Right lobe of liver (tissue), 6 donors: Measurements from ENCODE around the gene CST4. TPM values are rescaled to one million over a fixed set of nuclear protein-coding genes. Genes with fewer than 3 reads are reported as not detected.

Source experiments
- ATAC-seq, 4 donors: fragments of 200-7000 bp; cut with Tn5 transposase; one replicate each; pipeline ENCODE4 v1.9.1; 2020; ENCODE audit warnings: mild to moderate bottlenecking in 4 of 4, moderate library complexity in 4 of 4
- DNase-seq, 3 donors: peaks; one replicate each; pipeline ENCODE4 v3.0.0-alpha.2; 2020
- H3K27ac ChIP-seq, 3 donors: fragments of 200-600 bp; one replicate each; pipeline ENCODE4 v1.8.0; 2022
- H3K27me3 ChIP-seq, 2 donors: fragments of 200-600 bp; one replicate each; pipeline ENCODE4 v1.8.0; 2022
- H3K36me3 ChIP-seq, 4 donors: fragments of 200-600 bp; sonication (generic) in 1 of 4; one replicate each; pipeline versions ENCODE4 v1.5.1 to v1.8.0; 2017 to 2022; ENCODE audit warnings: control low read depth in 1 of 4
- H3K4me1 ChIP-seq, 4 donors: fragments of 200-600 bp; sonication (generic) in 1 of 4; one replicate each; pipeline versions ENCODE4 v1.5.1 to v1.8.0; 2017 to 2022; ENCODE audit warnings: control low read depth in 1 of 4
- H3K4me3 ChIP-seq, 3 donors: fragments of 200-600 bp; one replicate each; pipeline ENCODE4 v1.8.0; 2022
- H3K9me3 ChIP-seq, 4 donors: fragments of 200-600 bp; sonication (generic) in 1 of 4; one replicate each; pipeline versions ENCODE4 v1.5.1 to v1.8.0; 2017 to 2022; ENCODE audit warnings: control low read depth in 1 of 4
- POLR2A ChIP-seq: fragments of 450-650 bp; IDR thresholded peaks from one replicate; pipeline ENCODE4 v1.6.1; 2017; ENCODE audit warnings: antibody characterized with exemption, mild to moderate bottlenecking
- WGBS: methylation state at CpG from one replicate; pipeline ENCODE4 v1.1.6; 2018; ENCODE audit warnings: low coverage, low lambda C conversion rate; ENCODE audit not compliant: insufficient coverage; ENCODE audit errors: missing lambda C conversion rate; 5-methylcytosine and 5-hydroxymethylcytosine counted together
- intact Hi-C, 2 donors: fragments of 100-400 bp; cut with DNase I; formaldehyde crosslinking; loops; one replicate each; pipeline versions ENCODE4 v1.11.2 to v1.14.1; 2022
- total RNA-seq, 6 experiments: library from RNA; depleted of rRNA in 2 of 6; stranded (reverse); fragments of >200 nt in 2 of 6; fragmentation: NEBNext Ultra II Directional in 3 of 6; extraction: Animal tissue kit (Norgen Biotek cat#: 25700) in 3 of 6; gene quantifications; one replicate each; pipeline versions ENCODE4 v1.1.0 to v1.2.4, GENCODE V29; 2016 to 2023
- TF ChIP-seq, protein P1 (sequence below), 4 donors: fragments of 200-600 bp in 3 of 4; fragments of 450-650 bp in 1 of 4; IDR thresholded peaks; one replicate each; pipeline versions ENCODE4 v1.5.1 to v1.8.0; 2016 to 2022; ENCODE audit warnings: antibody characterized with exemption in 4 of 4, mild to moderate bottlenecking in 2 of 4
- donor health status: DM: no; HTN: yes; CAD: no.
- donor health status: DM: no; HTN: no; CAD: no.
- donor health status: DM: no; HTN: no; CAD: no.
- donor health status: DM: no; HTN: yes; CAD: no.
- donor health status: DM: no; HTN: yes; CAD: no.

Gene CST4
- total RNA-seq, 6 experiments from 2014 or later = not detected

DNA sequence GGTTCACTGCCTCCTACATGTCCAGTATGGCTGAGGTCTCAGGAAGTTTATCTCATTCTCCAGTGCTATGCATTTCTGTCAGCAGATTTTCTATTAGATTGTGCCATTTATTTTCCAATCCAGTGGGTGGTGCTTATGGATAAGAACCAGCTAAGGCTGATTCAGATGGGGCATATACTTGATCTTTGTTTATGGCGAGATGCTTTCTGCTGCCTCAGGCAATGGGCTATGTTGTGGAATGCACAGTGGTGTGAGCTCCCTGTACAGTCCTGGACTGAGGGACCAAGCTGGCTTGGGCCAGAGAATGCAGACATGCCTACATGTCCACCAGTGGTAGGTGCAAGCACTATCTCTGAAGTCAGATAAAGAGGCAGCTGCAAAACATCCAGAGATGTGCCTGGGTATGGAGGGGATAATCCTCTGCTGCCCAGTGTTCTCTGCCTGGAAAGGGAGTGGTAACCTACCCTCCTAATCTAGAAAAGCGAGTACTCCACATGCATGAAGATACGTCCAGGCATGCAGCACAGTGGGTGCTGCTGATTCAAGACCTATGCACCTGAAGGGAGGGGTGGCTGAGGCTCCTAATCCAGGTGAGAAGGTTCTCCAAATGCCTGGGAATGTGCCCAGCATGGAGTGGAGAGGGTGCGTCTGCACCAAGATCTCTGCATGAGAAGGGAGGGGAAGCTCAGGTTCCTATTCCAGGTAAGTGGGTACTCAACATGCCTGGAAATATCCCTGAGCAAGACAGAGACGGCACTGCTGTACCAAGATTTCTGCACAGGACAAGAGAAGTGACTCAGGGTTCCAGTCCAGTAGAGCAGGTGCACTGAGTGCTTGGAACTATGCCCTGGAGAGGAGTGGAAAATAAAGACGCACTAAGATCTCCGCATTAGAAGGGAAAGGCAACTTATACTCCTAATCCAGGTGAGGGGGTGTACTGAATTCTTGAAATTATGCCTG lies 9.4 kb downstream of the CST4 start:
- TF ChIP-seq, protein P1, sequence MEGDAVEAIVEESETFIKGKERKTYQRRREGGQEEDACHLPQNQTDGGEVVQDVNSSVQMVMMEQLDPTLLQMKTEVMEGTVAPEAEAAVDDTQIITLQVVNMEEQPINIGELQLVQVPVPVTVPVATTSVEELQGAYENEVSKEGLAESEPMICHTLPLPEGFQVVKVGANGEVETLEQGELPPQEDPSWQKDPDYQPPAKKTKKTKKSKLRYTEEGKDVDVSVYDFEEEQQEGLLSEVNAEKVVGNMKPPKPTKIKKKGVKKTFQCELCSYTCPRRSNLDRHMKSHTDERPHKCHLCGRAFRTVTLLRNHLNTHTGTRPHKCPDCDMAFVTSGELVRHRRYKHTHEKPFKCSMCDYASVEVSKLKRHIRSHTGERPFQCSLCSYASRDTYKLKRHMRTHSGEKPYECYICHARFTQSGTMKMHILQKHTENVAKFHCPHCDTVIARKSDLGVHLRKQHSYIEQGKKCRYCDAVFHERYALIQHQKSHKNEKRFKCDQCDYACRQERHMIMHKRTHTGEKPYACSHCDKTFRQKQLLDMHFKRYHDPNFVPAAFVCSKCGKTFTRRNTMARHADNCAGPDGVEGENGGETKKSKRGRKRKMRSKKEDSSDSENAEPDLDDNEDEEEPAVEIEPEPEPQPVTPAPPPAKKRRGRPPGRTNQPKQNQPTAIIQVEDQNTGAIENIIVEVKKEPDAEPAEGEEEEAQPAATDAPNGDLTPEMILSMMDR (IDR thresholded peaks at IDR 0.05) = no peak
- TF ChIP-seq POLR2A = no peak
- Histone ChIP-seq H3K9me3 (no peaks in the 10 kb centered on the region), H3K27ac (no peak overlapping the region), H3K27me3 (no peaks in the 10 kb centered on the region), H3K4me1 (no peaks in the 10 kb centered on the region), H3K4me3 (no peak overlapping the region), H3K36me3 (no peaks in the 10 kb centered on the region)
- intact Hi-C loops = no loop called here
- 77% methylated on average over 6 of the region's 7 CpGs for WGBS
- DNase-seq (no peak), ATAC-seq (no peak)

DNA sequence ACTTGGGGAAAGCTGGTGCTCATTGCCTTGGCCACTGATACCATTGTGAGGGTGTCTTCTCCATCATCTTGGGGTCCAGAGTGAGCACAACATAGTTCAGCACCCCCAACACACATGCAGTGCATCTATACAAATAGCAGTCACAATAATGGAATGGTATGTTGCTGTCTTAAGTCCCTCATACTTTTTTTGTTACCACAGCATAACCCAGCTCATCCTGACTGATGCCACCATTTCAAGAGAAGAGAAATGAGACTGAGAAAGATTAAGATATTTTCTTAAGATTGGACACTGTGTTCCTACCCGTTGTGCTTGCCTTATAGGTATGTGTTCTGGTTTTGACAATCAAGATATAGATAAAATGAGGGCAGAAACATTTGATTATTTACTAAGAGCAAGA lies 15.6 kb downstream of the CST4 start:
- 43% methylated on average over 1 of the region's 1 CpG for WGBS

DNA sequence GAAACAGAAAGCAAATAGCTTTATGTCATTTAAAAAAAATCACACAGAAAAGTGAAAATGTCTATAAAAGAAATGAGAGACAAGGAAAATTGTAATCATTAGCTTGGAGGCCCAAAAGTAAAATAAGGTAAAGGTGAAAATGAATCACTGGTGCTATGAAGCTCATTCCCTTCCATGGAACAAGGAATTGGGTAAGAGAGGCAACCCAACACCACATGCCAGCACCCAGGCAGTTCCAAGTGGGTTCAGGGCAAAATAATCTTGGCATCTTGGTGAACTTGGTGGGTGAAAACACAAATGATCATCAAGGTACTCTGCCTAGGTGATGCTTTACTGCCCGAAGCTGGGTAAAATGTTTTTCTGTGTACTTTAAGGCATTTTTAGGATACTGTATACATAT lies 16.7 kb downstream of the CST4 start:
- no peak overlapping the region for H3K27ac ChIP-seq
- H3K27me3 ChIP-seq = no peaks in the 10 kb centered on the region
- ATAC-seq (no peak), DNase-seq (no peak)
- no peaks in the 10 kb centered on the region for H3K9me3 ChIP-seq
- H3K36me3 ChIP-seq = no peaks in the 10 kb centered on the region
- H3K4me3 ChIP-seq = no peak overlapping the region
- no peaks in the 10 kb centered on the region for H3K4me1 ChIP-seq
- no peak for TF ChIP-seq POLR2A
- intact Hi-C loops = no loop called here
- WGBS = 80% methylated on average over 1 of the region's 1 CpG

More for the DNA sequence above, 15.6 kb downstream of the CST4 start:
- DNase-seq = no peak
- no peaks in the 10 kb centered on the region for H3K4me1 ChIP-seq
- no peaks in the 10 kb centered on the region for H3K36me3 ChIP-seq
- no peaks in the 10 kb centered on the region for H3K9me3 ChIP-seq
- no peaks in the 10 kb centered on the region for H3K27me3 ChIP-seq
- H3K27ac ChIP-seq = no peak overlapping the region
- no peak overlapping the region for H3K4me3 ChIP-seq
- ATAC-seq = no peak
- TF ChIP-seq, protein P1 (IDR thresholded peaks at IDR 0.05) = no peak
- TF ChIP-seq POLR2A = no peak
- intact Hi-C loops = no loop called here

DNA sequence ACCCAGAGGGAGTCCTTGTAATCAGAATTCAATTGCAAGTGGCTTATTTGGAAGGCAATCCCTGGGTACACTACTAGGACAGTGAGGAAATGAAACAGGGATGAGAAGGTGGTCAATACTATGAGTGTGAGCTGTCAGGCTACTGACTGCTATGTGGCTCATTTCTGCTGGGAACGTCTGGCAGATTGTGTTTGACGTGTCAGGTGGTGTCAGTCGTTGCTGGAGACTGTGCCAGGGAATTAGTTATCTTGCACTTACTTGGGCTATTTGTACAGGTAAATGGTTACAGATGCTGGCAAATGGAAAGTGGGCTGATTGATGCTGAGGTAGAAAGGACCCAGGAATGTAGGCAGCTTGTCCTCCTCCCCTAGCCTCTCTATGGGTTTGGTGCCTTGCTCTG lies 17.4 kb downstream of the CST4 start:
- DNase-seq (no peak), ATAC-seq (no peak)
- H3K27me3 ChIP-seq = no peaks in the 10 kb centered on the region
- TF ChIP-seq, protein P1 (IDR thresholded peaks at IDR 0.05) = no peak
- TF ChIP-seq POLR2A = no peak
- no peaks in the 10 kb centered on the region for H3K9me3 ChIP-seq
- intact Hi-C loops = no loop called here
- no peak overlapping the region for H3K27ac ChIP-seq
- H3K4me1 ChIP-seq = no peaks in the 10 kb centered on the region
- WGBS = 44% methylated on average over 3 of the region's 3 CpGs
- H3K36me3 ChIP-seq = no peaks in the 10 kb centered on the region
- H3K4me3 ChIP-seq = no peak overlapping the region

DNA sequence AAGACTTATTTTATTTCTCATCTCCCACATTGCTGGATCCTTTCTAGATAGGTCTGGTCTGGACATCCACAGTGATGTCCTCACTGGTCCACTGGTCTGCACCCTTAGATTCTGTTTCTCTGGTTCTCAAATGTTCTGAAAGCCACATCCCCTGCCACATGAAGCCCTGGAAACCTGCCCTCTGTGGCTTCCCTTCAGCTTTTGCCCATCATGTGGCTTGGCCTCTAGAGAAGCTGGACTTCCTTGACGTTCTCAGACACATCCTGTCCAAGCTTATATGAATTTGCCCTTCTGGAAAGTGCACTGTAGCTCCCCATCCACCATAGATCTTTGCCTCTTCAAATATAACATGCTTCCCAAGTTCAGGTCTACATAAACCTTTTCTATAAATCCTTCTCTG lies 18.5 kb downstream of the CST4 start:
- Histone ChIP-seq H3K36me3 (no peaks in the 10 kb centered on the region), H3K27me3 (no peaks in the 10 kb centered on the region), H3K4me1 (no peaks in the 10 kb centered on the region), H3K27ac (no peak overlapping the region), H3K4me3 (no peak overlapping the region), H3K9me3 (no peaks in the 10 kb centered on the region)
- ATAC-seq = no peak
- intact Hi-C loops = no loop called here
- no peak for DNase-seq
- no peak for TF ChIP-seq POLR2A
- TF ChIP-seq, protein P1 (IDR thresholded peaks at IDR 0.05) = no peak
- 20% methylated on average over 1 of the region's 1 CpG for WGBS
